Prostate gland (tissue), 2 donors: ENCODE measurements around the gene NAALADL2.

Experiments
- POLR2AphosphoS5 ChIP-seq: sonication (generic); formaldehyde crosslinking; IDR thresholded peaks from one replicate; pipeline ENCODE4 v1.6.1; 2017; ENCODE audit warnings: antibody characterized with exemption
- TF ChIP-seq, protein P1 (sequence below), 4 experiments: fragments of 200-600 bp in 2 of 4; fragments of 450-650 bp in 2 of 4; sonication (generic) in 2 of 4; IDR thresholded peaks; 1 replicate in 3 of 4; 2 replicates in 1 of 4; pipeline ENCODE4 v1.5.1; 2016 to 2019; ENCODE audit warnings: antibody characterized with exemption in 4 of 4, mild to moderate bottlenecking in 2 of 4, moderate library complexity in 2 of 4

DNA sequence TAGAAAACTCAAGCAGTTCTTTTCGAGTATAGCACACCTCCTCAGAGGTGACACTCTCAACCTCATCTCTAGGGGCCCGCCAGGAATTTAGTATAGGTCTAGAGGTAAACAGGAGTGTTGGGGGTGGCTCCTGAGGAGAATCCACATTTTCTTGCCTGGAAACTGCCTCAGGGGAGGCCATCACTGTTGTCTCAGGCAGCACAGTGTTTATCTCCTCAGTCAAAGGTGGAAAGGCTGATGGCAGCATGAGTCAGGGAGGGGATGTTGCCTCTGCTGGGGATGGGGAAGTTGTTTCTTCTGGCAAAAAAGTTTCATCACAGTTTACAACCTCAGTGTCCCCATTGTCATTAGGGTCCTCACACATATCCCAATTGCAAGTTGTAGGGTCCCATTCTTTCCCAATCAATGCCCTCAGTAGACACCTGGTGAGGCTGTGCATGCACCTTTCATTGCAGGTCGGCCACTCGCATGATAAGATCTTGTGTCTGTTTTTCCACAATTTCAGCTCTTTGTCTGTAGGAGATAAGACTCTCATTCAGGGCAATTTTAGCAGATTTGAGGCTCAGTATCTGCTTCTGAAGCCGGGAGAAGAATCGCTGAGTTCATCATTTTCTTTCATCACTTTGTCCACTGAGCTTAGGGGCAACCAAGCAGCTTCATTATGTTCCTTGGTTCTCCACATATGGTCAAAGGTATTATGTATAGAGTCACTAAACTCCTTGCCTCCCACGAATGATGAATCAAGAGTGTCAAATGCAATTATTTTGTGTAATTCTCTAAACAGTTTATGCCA, 25.8 kb downstream of the NAALADL2 start:
- TF ChIP-seq POLR2AphosphoS5, result no peak
- TF ChIP-seq, protein P1, sequence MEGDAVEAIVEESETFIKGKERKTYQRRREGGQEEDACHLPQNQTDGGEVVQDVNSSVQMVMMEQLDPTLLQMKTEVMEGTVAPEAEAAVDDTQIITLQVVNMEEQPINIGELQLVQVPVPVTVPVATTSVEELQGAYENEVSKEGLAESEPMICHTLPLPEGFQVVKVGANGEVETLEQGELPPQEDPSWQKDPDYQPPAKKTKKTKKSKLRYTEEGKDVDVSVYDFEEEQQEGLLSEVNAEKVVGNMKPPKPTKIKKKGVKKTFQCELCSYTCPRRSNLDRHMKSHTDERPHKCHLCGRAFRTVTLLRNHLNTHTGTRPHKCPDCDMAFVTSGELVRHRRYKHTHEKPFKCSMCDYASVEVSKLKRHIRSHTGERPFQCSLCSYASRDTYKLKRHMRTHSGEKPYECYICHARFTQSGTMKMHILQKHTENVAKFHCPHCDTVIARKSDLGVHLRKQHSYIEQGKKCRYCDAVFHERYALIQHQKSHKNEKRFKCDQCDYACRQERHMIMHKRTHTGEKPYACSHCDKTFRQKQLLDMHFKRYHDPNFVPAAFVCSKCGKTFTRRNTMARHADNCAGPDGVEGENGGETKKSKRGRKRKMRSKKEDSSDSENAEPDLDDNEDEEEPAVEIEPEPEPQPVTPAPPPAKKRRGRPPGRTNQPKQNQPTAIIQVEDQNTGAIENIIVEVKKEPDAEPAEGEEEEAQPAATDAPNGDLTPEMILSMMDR (IDR thresholded peaks at IDR 0.05), result no peak
